Fibroblast of the conjunctiva (primary cell): Measurements from ENCODE around the gene SIRT5.

ENCODE experiments used
- DNase-seq: peaks from one replicate; pipeline ENCODE4 v3.0.0-alpha.2; 2010; ENCODE audit warnings: low read depth

The SIRT5 gene

GRCh38 chr6:13635948-13636658 lies 61.7 kb downstream of the SIRT5 start:
- no peak for DNase-seq

GRCh38 chr6:13638014-13638413 lies 63.6 kb downstream of the SIRT5 start:
- no peak for DNase-seq

GRCh38 chr6:13638626-13639025 lies 64.2 kb downstream of the SIRT5 start:
- DNase-seq: no peak

GRCh38 chr6:13641315-13641714 lies 66.9 kb downstream of the SIRT5 start:
- DNase-seq: no peak

- DNase-seq: no peak
Measured at GRCh38 chr6:13643125-13643524, 68.7 kb downstream of the SIRT5 start.

- no peak for DNase-seq
Measured at GRCh38 chr6:13648850-13649249, 74.4 kb downstream of the SIRT5 start.

- DNase-seq: no peak
Measured at GRCh38 chr6:13649393-13649792, 75.0 kb downstream of the SIRT5 start.

GRCh38 chr6:13653296-13653695 lies 78.9 kb downstream of the SIRT5 start:
- no peak for DNase-seq

GRCh38 chr6:13654496-13654895 lies 80.1 kb downstream of the SIRT5 start:
- no peak for DNase-seq

- no peak for DNase-seq
Measured at GRCh38 chr6:13655700-13656099, 81.3 kb downstream of the SIRT5 start.

- no peak for DNase-seq
Measured at GRCh38 chr6:13660273-13660672, 85.9 kb downstream of the SIRT5 start.

GRCh38 chr6:13660893-13661292 lies 86.5 kb downstream of the SIRT5 start:
- DNase-seq: no peak

GRCh38 chr6:13661647-13662046 lies 87.2 kb downstream of the SIRT5 start:
- DNase-seq: no peak

GRCh38 chr6:13662651-13663334 lies 88.4 kb downstream of the SIRT5 start:
- DNase-seq: no peak

- DNase-seq: no peak
Measured at GRCh38 chr6:13663986-13664385, 89.6 kb downstream of the SIRT5 start.
